Uterus (tissue), 4 donors: ENCODE data around the gene MXRA8. TPM values are rescaled to one million over a fixed set of nuclear protein-coding genes. Genes with fewer than 3 reads are reported as not detected.

Experiments
- DNase-seq, 2 donors: peaks; one replicate each; pipeline ENCODE4 v3.0.0-alpha.2; 2019 to 2020
- H3K27ac ChIP-seq, 2 donors: fragments of 200-600 bp; sonication (generic); 1 replicate in 1 of 2; 2 replicates in 1 of 2; pipeline ENCODE4 v1.5.1; 2016 to 2018
- H3K27me3 ChIP-seq, 2 donors: fragments of 200-600 bp; sonication (generic); one replicate each; pipeline ENCODE4 v1.5.1; 2018 to 2019; ENCODE audit warnings: control low read depth in 1 of 2
- H3K36me3 ChIP-seq, 2 donors: fragments of 200-600 bp; sonication (generic); one replicate each; pipeline ENCODE4 v1.5.1; 2019; ENCODE audit warnings: control low read depth in 1 of 2
- H3K4me1 ChIP-seq, 2 donors: fragments of 200-600 bp; sonication (generic); one replicate each; pipeline ENCODE4 v1.5.1; 2018 to 2019; ENCODE audit warnings: control low read depth in 1 of 2
- H3K4me3 ChIP-seq, 2 donors: fragments of 200-600 bp; sonication (generic); 1 replicate in 1 of 2; 2 replicates in 1 of 2; pipeline ENCODE4 v1.5.1; 2018 to 2019; ENCODE audit warnings: mild to moderate bottlenecking in 1 of 2
- H3K9me3 ChIP-seq, 2 donors: fragments of 200-600 bp; sonication (generic); one replicate each; pipeline ENCODE4 v1.5.1; 2019; ENCODE audit warnings: control low read depth in 1 of 2
- CTCF ChIP-seq, 4 experiments: fragments of 200-600 bp in 2 of 4; fragments of 450-650 bp in 2 of 4; sonication (generic) in 2 of 4; IDR thresholded peaks; one replicate each; pipeline ENCODE4 v1.5.1; 2016 to 2019; ENCODE audit warnings: antibody characterized with exemption in 4 of 4, mild to moderate bottlenecking in 2 of 4, moderate library complexity in 1 of 4
- POLR2A ChIP-seq, 2 donors: fragments of 450-650 bp; IDR thresholded peaks; one replicate each; pipeline ENCODE4 v1.6.1; 2016; ENCODE audit warnings: antibody characterized with exemption in 2 of 2, mild to moderate bottlenecking in 1 of 2, moderate library complexity in 1 of 2
- intact Hi-C: fragments of 100-400 bp; cut with DNase I; formaldehyde crosslinking; loops from one replicate; pipeline ENCODE4 v1.15.1; 2023; ENCODE audit warnings: low total_unique reads
- total RNA-seq, 4 donors: library from RNA; depleted of rRNA in 3 of 4; stranded (reverse); fragments of >200 nt in 3 of 4; gene quantifications; one replicate each; pipeline versions ENCODE4 v1.1.0 to v1.2.4, GENCODE V29; 2014 to 2023
- donor health status: DM: yes; HTN: yes; CAD: no.

The MXRA8 gene
- total RNA-seq, 4 donors from 2014 or later: 86.1 to 143 (median 117) TPM

- H3K27me3 ChIP-seq: no peaks in the 10 kb centered on the region
- peak overlapping the region; percentile 37 to 66 for H3K4me3 ChIP-seq
- TF ChIP-seq POLR2A (IDR thresholded peaks at IDR 0.05) (no peak), CTCF (IDR thresholded peaks at IDR 0.05) (no peak)
- intact Hi-C loops: loop anchor here (10.0 kb wide), 1 partner anchor 48 kb away; the partner anchor contains the start of gene MXRA8
- H3K27ac ChIP-seq: peak overlapping the region; percentile 87 to 94
- H3K4me1 ChIP-seq: peaks cover 0 to 36% of the 10 kb centered on the region in 2 donors
- no peaks in the 10 kb centered on the region for H3K36me3 ChIP-seq
- DNase-seq: no peak
- H3K9me3 ChIP-seq: no peaks in the 10 kb centered on the region
Observed at GRCh38 chr1:1306661-1307260, 51.6 kb downstream of the MXRA8 start.

- no peak for TF ChIP-seq POLR2A (IDR thresholded peaks at IDR 0.05)
- TF ChIP-seq CTCF (IDR thresholded peaks at IDR 0.05): no peak
- no peaks in the 10 kb centered on the region for H3K27me3 ChIP-seq
- peak overlapping the region; percentile 37 to 66 for H3K4me3 ChIP-seq
- no peak for DNase-seq
- peak overlapping the region; percentile 87 for H3K27ac ChIP-seq
- no peaks in the 10 kb centered on the region for H3K9me3 ChIP-seq
- no peaks in the 10 kb centered on the region for H3K36me3 ChIP-seq
- intact Hi-C loops: loop anchor here (10.0 kb wide), 1 partner anchor 49 kb away; the partner anchor contains the start of gene MXRA8
- H3K4me1 ChIP-seq: peaks cover 0 to 36% of the 10 kb centered on the region in 2 donors
Observed at GRCh38 chr1:1306070-1306660, 52.2 kb downstream of the MXRA8 start.

- Histone ChIP-seq H3K36me3 (no peaks in the 10 kb centered on the region), H3K27ac (peak overlapping the region; percentile 87), H3K4me1 (peaks cover 0 to 36% of the 10 kb centered on the region in 2 donors), H3K4me3 (peak overlapping the region; percentile 37 to 66), H3K9me3 (no peaks in the 10 kb centered on the region), H3K27me3 (no peaks in the 10 kb centered on the region)
- DNase-seq: peak; percentile 85 to 89
- TF ChIP-seq POLR2A (IDR thresholded peaks at IDR 0.05) (peak in 1 of 2 donors; percentile 34), CTCF (IDR thresholded peaks at IDR 0.05) (no peak)
- intact Hi-C loops: loop anchor here (10.0 kb wide), 1 partner anchor 49 kb away; the partner anchor contains the start of gene MXRA8
Observed at GRCh38 chr1:1305300-1306069, 52.9 kb downstream of the MXRA8 start.

GRCh38 chr1:1304331-1305299 is 53.7 kb downstream of the MXRA8 start:
- Histone ChIP-seq H3K4me3 (peak overlapping the region; percentile 37 to 66), H3K27ac (peak overlapping the region; percentile 87), H3K4me1 (peaks cover 0 to 31% of the 10 kb centered on the region in 2 donors), H3K36me3 (no peaks in the 10 kb centered on the region), H3K27me3 (no peaks in the 10 kb centered on the region), H3K9me3 (no peaks in the 10 kb centered on the region)
- DNase-seq: peak; percentile 90 to 93
- intact Hi-C loops: loop anchor here (10.0 kb wide), 1 partner anchor 50 kb away; the partner anchor contains the start of gene MXRA8
- TF ChIP-seq POLR2A (IDR thresholded peaks at IDR 0.05) (peak in 1 of 2 donors; percentile 34), CTCF (IDR thresholded peaks at IDR 0.05) (peak in 1 of 4 experiments; percentile 3)
